Activated CD8-positive, alpha-beta memory T cell treated with anti-CD3 and anti-CD28 coated beads, Interleukin-2, amount 50 U/mL, for 1 hour (primary cell): ENCODE results near the gene PIGL.

Experiments
- DNase-seq: peaks from one replicate; pipeline ENCODE4 v3.0.0-alpha.2; 2020; ENCODE audit errors: extremely low read depth

PIGL gene

DNA sequence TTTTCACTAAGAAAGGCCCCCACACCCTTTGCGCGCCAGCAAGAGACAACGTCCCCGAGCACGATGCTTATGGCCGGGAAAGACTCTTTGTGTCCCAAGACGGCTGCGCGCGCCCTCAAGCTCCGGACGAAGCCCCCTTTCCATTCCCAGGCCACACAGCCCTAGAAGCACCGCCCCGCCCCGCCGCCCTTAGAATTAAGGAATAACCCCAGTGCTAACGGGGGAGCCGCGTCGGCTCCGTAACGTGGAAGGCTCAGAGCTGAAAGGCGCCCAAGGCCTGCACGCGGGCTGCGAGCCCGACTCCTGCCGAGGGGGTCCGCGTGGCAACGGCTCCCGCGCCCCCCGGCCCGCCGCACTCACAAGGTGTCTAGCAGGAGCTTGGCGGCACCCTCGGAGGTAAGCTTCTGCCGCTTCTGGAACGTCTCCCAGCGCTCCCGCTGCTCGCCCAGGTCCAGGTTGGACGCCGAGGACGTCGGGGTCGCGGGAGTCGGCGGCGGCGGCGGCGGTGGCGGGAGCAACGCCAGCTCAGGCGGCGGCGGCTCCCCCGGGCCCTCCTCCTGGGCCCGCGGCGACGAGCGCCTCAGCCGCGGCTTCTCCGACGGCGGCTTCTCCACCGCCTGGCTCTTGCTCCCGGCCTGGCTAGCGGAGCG lies 135.8 kb downstream of the PIGL start:
- no peak for DNase-seq

DNA sequence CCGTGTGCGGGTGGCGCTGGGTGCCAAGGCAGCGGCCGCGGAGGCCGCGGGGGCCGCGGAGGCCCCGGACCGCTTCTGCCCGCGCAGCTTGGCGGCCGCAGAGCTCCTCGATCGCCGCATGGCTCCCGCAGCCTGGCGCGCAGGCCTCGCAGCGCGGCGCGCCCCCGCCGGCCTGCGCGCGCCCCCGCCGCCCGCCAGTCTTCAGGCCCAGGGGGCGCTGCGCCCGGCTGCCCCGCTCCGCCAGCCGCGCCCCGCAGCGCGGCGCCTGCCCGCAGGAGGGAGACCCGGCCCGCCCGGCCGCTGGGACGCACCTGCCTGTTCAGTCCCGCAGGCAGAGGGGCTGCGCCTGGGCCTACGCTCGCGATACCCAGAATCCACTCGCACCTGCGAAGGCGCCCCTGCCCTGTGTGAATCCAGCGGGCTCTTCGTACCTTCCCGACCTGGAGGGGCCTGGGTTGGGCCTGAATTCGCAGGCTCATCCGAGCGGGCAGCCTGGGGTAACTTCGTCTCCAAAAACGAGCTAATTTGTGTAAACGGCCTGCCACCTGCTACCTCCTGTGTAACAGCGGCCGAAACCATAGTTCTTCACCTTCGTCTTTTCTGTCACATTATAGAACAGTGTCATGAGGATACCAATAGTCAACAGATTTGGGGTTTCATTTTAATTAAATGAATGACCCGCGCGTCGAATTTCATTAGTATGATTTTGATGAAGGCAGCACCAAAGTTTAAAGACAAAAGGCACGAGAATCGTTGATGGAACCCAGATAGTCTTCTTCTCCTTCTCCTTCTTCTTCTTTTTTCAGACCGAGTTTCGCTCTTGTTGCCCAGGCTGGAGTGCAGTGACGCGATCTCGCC lies 136.5 kb downstream of the PIGL start, which contains the start of gene CENPV:
Gene CENPV (minus strand): TSS at position 153 of the 858 bp plus-strand sequence. CDS start 33 bp downstream, at position 120.
- peak; percentile 36 for DNase-seq

DNA sequence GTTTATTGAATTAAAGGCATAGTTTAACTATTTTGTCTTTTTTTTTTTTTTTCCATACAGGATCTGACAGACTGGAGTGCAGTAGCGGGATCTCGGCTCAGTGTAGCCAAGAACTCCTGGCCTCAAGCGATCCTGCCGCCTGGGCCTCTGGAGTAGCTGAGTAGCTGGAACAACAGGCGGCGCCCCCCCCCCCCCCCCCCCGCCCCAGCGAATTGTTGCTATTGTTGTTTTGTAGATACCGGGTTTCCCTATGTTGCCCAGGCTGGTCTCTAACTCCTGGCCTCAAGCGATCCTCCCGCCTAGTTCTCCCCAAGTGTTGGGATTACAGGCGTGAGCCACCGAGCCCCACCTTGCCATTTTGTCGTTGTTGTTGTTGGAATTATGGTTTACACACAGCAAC lies 137.6 kb downstream of the PIGL start:
- DNase-seq = no peak

GRCh38 chr17:16358394-16358793 lies 141.4 kb downstream of the PIGL start:
- DNase-seq = no peak

GRCh38 chr17:16361874-16362273 lies 144.9 kb downstream of the PIGL start:
- no peak for DNase-seq

GRCh38 chr17:16363749-16364536 lies 146.9 kb downstream of the PIGL start:
- no peak for DNase-seq

DNA sequence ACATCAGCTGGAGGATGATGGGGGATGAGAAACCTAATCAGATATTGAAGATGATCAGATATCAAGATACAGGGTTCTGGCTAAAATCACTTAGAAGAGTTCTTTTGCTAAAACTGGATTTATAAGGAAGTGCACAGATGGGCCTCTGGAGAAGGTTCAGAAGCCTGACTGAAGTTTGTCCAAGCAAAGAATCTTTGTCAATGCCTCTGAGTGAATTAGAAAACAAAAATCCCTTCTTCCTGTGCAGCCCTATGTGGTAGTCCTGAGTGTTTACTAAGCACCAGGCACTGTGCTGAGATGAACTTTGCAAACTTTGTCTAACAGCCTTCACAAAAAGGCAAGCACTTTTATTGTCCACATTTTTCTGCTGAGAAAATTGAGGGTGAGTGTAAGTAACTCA lies 147.6 kb downstream of the PIGL start:
- DNase-seq = no peak

DNA sequence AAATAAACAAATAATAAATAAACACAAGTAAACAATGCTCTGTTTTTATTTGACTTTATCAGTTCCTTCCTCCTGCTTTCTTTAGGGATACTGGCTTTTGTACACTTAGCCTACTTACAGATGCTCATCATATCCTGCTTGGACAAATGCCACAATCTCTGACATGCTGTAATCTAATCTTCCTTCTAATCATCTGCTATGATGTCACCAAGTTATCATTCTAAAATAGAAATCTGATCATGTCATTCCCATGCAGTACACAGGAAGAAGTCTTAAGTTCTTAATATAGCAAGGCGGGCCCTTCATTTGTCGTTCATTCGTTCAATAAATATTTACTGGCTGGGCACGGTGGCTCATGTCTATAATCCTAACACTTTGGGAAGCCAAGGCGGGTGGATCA lies 154.7 kb downstream of the PIGL start:
- DNase-seq = no peak

- no peak for DNase-seq
Observed at GRCh38 chr17:16374146-16374938, 157.3 kb downstream of the PIGL start.
